SK-N-SH (cell line): ENCODE measurements around the gene CYSLTR2. TPM values are rescaled to one million over a fixed set of nuclear protein-coding genes. Genes with fewer than 3 reads are reported as not detected.

Source experiments
- CTCF ChIA-PET: fragments of 300-600, 350-600 bp; formaldehyde crosslinking; extraction: SDS; loops from one replicate; lab custom pipeline; 2021; lab: Yijun Ruan, JAX
- POLR2A ChIA-PET: fragments of 350-600 bp; sonication (Branson Sonifier 250); formaldehyde crosslinking; extraction: SDS; loops from one replicate; lab custom pipeline; 2020; ENCODE audit warnings: antibody characterized with exemption, inconsistent platforms; lab: Yijun Ruan, JAX
- DNase-seq: peaks from one replicate; pipeline ENCODE4 v3.0.0; 2012
- H2AFZ ChIP-seq: fragments of 200-600 bp; sonication (generic); 2 replicates; pipeline ENCODE4 v1.8.1; 2016; ENCODE audit warnings: antibody characterized with exemption, mild to moderate bottlenecking, low read depth
- H3F3A ChIP-seq: fragments of 200-600 bp; sonication (generic); replicated peaks from 2 replicates; pipeline ENCODE3; 2016; ENCODE audit warnings: antibody characterized with exemption, mild to moderate bottlenecking; ENCODE audit not compliant: insufficient read depth
- H3K27ac ChIP-seq, 2 experiments: fragments of 200-500 bp in 1 of 2; fragments of 200-600 bp in 1 of 2; sonication (Bioruptor generic) in 1 of 2; sonication (generic), shearing (Covaris generic) in 1 of 2; 2 replicates each; pipeline versions ENCODE4 v1.5.1 to v1.6.1; 2014 to 2016; ENCODE audit warnings: low read depth in 2 of 2, inconsistent platforms in 1 of 2, low read length in 1 of 2, mild to moderate bottlenecking in 1 of 2, mixed read lengths in 1 of 2
- H3K27me3 ChIP-seq: fragments of 200-600 bp; sonication (generic), shearing (Covaris generic); 2 replicates; pipeline ENCODE4 v1.6.1; 2016; ENCODE audit warnings: mixed run types; ENCODE audit not compliant: insufficient read depth
- H3K36me3 ChIP-seq, 2 experiments: fragments of 200-500 bp in 1 of 2; fragments of 200-600 bp in 1 of 2; sonication (Bioruptor generic) in 1 of 2; sonication (generic) in 1 of 2; replicated peaks in 1 of 2; 2 replicates each; pipeline versions ENCODE3 to v1.5.1; 2014 to 2016; ENCODE audit warnings: low read length in 1 of 2, mild to moderate bottlenecking in 1 of 2; ENCODE audit not compliant: insufficient read depth in 2 of 2, control insufficient read depth in 1 of 2
- H3K4me1 ChIP-seq, 2 experiments: fragments of 200-500 bp in 1 of 2; fragments of 200-600 bp in 1 of 2; sonication (Bioruptor generic) in 1 of 2; sonication (generic), shearing (Covaris generic) in 1 of 2; 2 replicates each; pipeline versions ENCODE4 v1.5.1 to v1.6.1; 2014 to 2016; ENCODE audit warnings: low read depth in 1 of 2, low read length in 1 of 2, mixed run types in 1 of 2; ENCODE audit not compliant: insufficient read depth in 2 of 2, control insufficient read depth in 1 of 2
- H3K4me2 ChIP-seq: fragments of 200-600 bp; sonication (generic), shearing (Covaris generic); 2 replicates; pipeline ENCODE4 v1.6.1; 2017; ENCODE audit warnings: mixed run types
- H3K4me3 ChIP-seq, 2 experiments: fragments of 200-500 bp in 1 of 2; fragments of 200-600 bp in 1 of 2; sonication (Bioruptor generic) in 1 of 2; sonication (generic), shearing (Covaris generic) in 1 of 2; 2 replicates each; pipeline versions ENCODE4 v1.5.1 to v1.8.1; 2014 to 2016; ENCODE audit warnings: low read depth in 2 of 2, inconsistent platforms in 1 of 2, low read length in 1 of 2, mild to moderate bottlenecking in 1 of 2, mixed read lengths in 1 of 2, moderate library complexity in 1 of 2
- H3K79me2 ChIP-seq: fragments of 200-600 bp; sonication (generic); 2 replicates; pipeline ENCODE4 v1.8.1; 2017; ENCODE audit warnings: mild to moderate bottlenecking; ENCODE audit not compliant: insufficient read depth
- H3K9ac ChIP-seq: fragments of 200-600 bp; sonication (generic); 2 replicates; pipeline ENCODE4 v1.6.1; 2017; ENCODE audit warnings: mixed run types
- H3K9me2 ChIP-seq: fragments of 200-600 bp; sonication (generic); 2 replicates; pipeline ENCODE4 v1.6.1; 2017; ENCODE audit warnings: mixed run types
- H3K9me3 ChIP-seq: fragments of 200-600 bp; sonication (generic); 2 replicates; pipeline ENCODE4 v1.6.1; 2017; ENCODE audit warnings: mixed run types, mild to moderate bottlenecking, moderate library complexity
- H4K20me1 ChIP-seq: fragments of 200-600 bp; sonication (generic); 2 replicates; pipeline ENCODE4 v1.6.1; 2017; ENCODE audit warnings: mild to moderate bottlenecking, mixed run types; ENCODE audit not compliant: insufficient read depth
- ELF1 ChIP-seq: IDR thresholded peaks from 2 replicates; pipeline ENCODE4 v1.4.0; 2012
- EP300 ChIP-seq, 2 experiments: IDR thresholded peaks; 2 replicates each; pipeline versions ENCODE4 v1.4.0 to v1.6.1; 2012; ENCODE audit warnings: borderline replicate concordance in 1 of 2, low read depth in 1 of 2, low read length in 1 of 2
- FOXM1 ChIP-seq: IDR thresholded peaks from 2 replicates; pipeline ENCODE4 v1.4.0; 2012; ENCODE audit warnings: low read depth, mild to moderate bottlenecking
- GABPA ChIP-seq: IDR thresholded peaks from 2 replicates; pipeline ENCODE4 v1.4.0; 2012; ENCODE audit warnings: low read depth, mild to moderate bottlenecking
- MAX ChIP-seq: IDR thresholded peaks from 2 replicates; pipeline ENCODE4 v1.4.0; 2012; ENCODE audit warnings: low read depth
- MEF2A ChIP-seq: IDR thresholded peaks from 2 replicates; pipeline ENCODE4 v1.4.0; 2012; ENCODE audit warnings: low read depth, borderline replicate concordance
- NRF1 ChIP-seq: IDR thresholded peaks from 2 replicates; pipeline ENCODE4 v1.6.1; 2012; ENCODE audit warnings: low read depth, mild to moderate bottlenecking, low read length
- POLR2AphosphoS5 ChIP-seq: IDR thresholded peaks from 2 replicates; pipeline ENCODE4 v1.6.1; 2012; ENCODE audit warnings: low read depth, low read length
- RAD21 ChIP-seq: IDR thresholded peaks from 2 replicates; pipeline ENCODE4 v1.6.1; 2012; ENCODE audit warnings: mild to moderate bottlenecking, low read length
- RCOR1 ChIP-seq: fragments of 150-350 bp; IDR thresholded peaks from 2 replicates; pipeline ENCODE4 v1.6.1; 2017; ENCODE audit warnings: antibody characterized with exemption, low read length
- RFX5 ChIP-seq: IDR thresholded peaks from 2 replicates; pipeline ENCODE4 v1.6.1; 2012; ENCODE audit warnings: mild to moderate bottlenecking, improper control_type of control experiment, low read length
- SMC3 ChIP-seq: IDR thresholded peaks from 2 replicates; pipeline ENCODE4 v1.6.1; 2012; ENCODE audit warnings: low read depth, low read length, improper control_type of control experiment
- TAF1 ChIP-seq: IDR thresholded peaks from 2 replicates; pipeline ENCODE4 v1.6.1; 2012; ENCODE audit warnings: low read depth, mild to moderate bottlenecking, low read length, moderate library complexity, borderline replicate concordance
- TCF12 ChIP-seq: IDR thresholded peaks from 2 replicates; pipeline ENCODE4 v1.4.0; 2012
- TEAD4 ChIP-seq: IDR thresholded peaks from 2 replicates; pipeline ENCODE4 v1.4.0; 2012; ENCODE audit warnings: mild to moderate bottlenecking, borderline replicate concordance; ENCODE audit not compliant: insufficient read depth
- USF2 ChIP-seq: fragments of 150-350 bp; IDR thresholded peaks from 2 replicates; pipeline ENCODE4 v1.6.1; 2017; ENCODE audit warnings: antibody characterized with exemption, low read length, low read depth, borderline replicate concordance
- ZBTB33 ChIP-seq: IDR thresholded peaks from 2 replicates; pipeline ENCODE4 v1.4.0; 2012; ENCODE audit warnings: low read depth, borderline replicate concordance
- WGBS: methylation state at CpG from one replicate; pipeline ENCODE4 v1.1.6; 2017; ENCODE audit warnings: low lambda C conversion rate; 5-methylcytosine and 5-hydroxymethylcytosine counted together
- polyA plus RNA-seq, 3 experiments: library from polyadenylated mRNA; depleted of rRNA; stranded (reverse); fragments of >200 nt; gene quantifications; 2 replicates each; pipeline ENCODE4 v1.2.3, GENCODE V29; 2012
- TF ChIP-seq, protein P1 (sequence below): IDR thresholded peaks from 2 replicates; pipeline ENCODE4; 2012
- TF ChIP-seq, protein P2 (sequence below): IDR thresholded peaks from 2 replicates; pipeline ENCODE4 v1.6.1; 2012; ENCODE audit warnings: mild to moderate bottlenecking, low read depth, low read length, moderate library complexity

CYSLTR2 gene
- polyA plus RNA-seq, 1 of the 3 experiments (the other 2 are of a cell fraction): 0.12 TPM

GRCh38 chr13:48738311-48738710 lies 84.6 kb downstream of the CYSLTR2 start (continued):
- TF ChIP-seq ZBTB33 (no peak), RCOR1 (no peak), TEAD4 (no peak)
- TF ChIP-seq, all 33 proteins: peak for 0

- Histone ChIP-seq H3K36me3 (no peaks in the 10 kb centered on the region), H3K27me3 (no peaks in the 10 kb centered on the region), H3K9me2 (no peaks in the 10 kb centered on the region), H3F3A (no peaks in the 10 kb centered on the region), H3K9ac (no peak overlapping the region), H3K27ac (no peak overlapping the region), H3K4me3 (no peak overlapping the region), H3K9me3 (no peaks in the 10 kb centered on the region), H3K4me2 (no peak overlapping the region), H2AFZ (no peak overlapping the region), H3K79me2 (no peaks in the 10 kb centered on the region), H3K4me1 (peaks cover 0 to 6% of the 10 kb centered on the region in 2 experiments; a peak in 1 of 4 replicates), H4K20me1 (no peaks in the 10 kb centered on the region)
- 75% methylated on average over 9 of the region's 9 CpGs for WGBS
- DNase-seq: no peak
- POLR2A ChIA-PET: no interaction called here
- CTCF ChIA-PET: interaction anchor here (0.7 to 2.3 kb wide), 5 partner anchors 8 to 827 kb away, joined by 3 to 6 read pairs (median 6); no protein-coding TSS in a partner anchor
- TF ChIP-seq NRF1 (no peak), MEF2A (no peak), ZBTB33 (no peak), RCOR1 (no peak), RAD21 (no peak), POLR2AphosphoS5 (no peak), EP300 (IDR thresholded peaks at IDR 0.05; ENCODE audit: borderline replicate concordance in 1 of 2, low read depth in 1 of 2, low read length in 1 of 2) (no peak), SMC3 (no peak), TAF1 (no peak), RFX5 (no peak), ELF1 (no peak), TCF12 (no peak), GABPA (no peak), FOXM1 (no peak), USF2 (no peak), MAX (no peak)
- TF ChIP-seq, protein P1, sequence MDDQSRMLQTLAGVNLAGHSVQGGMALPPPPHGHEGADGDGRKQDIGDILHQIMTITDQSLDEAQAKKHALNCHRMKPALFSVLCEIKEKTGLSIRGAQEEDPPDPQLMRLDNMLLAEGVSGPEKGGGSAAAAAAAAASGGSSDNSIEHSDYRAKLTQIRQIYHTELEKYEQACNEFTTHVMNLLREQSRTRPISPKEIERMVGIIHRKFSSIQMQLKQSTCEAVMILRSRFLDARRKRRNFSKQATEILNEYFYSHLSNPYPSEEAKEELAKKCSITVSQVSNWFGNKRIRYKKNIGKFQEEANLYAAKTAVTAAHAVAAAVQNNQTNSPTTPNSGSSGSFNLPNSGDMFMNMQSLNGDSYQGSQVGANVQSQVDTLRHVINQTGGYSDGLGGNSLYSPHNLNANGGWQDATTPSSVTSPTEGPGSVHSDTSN: no peak
- TF ChIP-seq, protein P2, sequence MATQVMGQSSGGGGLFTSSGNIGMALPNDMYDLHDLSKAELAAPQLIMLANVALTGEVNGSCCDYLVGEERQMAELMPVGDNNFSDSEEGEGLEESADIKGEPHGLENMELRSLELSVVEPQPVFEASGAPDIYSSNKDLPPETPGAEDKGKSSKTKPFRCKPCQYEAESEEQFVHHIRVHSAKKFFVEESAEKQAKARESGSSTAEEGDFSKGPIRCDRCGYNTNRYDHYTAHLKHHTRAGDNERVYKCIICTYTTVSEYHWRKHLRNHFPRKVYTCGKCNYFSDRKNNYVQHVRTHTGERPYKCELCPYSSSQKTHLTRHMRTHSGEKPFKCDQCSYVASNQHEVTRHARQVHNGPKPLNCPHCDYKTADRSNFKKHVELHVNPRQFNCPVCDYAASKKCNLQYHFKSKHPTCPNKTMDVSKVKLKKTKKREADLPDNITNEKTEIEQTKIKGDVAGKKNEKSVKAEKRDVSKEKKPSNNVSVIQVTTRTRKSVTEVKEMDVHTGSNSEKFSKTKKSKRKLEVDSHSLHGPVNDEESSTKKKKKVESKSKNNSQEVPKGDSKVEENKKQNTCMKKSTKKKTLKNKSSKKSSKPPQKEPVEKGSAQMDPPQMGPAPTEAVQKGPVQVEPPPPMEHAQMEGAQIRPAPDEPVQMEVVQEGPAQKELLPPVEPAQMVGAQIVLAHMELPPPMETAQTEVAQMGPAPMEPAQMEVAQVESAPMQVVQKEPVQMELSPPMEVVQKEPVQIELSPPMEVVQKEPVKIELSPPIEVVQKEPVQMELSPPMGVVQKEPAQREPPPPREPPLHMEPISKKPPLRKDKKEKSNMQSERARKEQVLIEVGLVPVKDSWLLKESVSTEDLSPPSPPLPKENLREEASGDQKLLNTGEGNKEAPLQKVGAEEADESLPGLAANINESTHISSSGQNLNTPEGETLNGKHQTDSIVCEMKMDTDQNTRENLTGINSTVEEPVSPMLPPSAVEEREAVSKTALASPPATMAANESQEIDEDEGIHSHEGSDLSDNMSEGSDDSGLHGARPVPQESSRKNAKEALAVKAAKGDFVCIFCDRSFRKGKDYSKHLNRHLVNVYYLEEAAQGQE: no peak
Observed at GRCh38 chr13:48739386-48739964, 85.7 kb downstream of the CYSLTR2 start.
